HepG2 (cell line): Measurements from ENCODE around the gene HIPK3. TPM values are rescaled to one million over a fixed set of nuclear protein-coding genes. Genes with fewer than 3 reads are reported as not detected.

Source experiments
- DMAP1 ChIP-seq: IDR thresholded peaks from 2 replicates; pipeline ENCODE4 v1.6.1; 2016
- FLYWCH1 ChIP-seq: sonication (generic); formaldehyde crosslinking; IDR thresholded peaks from 2 replicates; pipeline ENCODE4 v1.8.1; 2023; ENCODE audit warnings: mild to moderate bottlenecking, missing genetic modification reagents
- FOXA1 ChIP-seq, 2 experiments: fragments of 450-650 bp in 1 of 2; sonication (generic) in 1 of 2; formaldehyde crosslinking in 1 of 2; IDR thresholded peaks; 2 replicates each; pipeline versions ENCODE4 v1.4.0 to v1.6.1; 2016 to 2020; ENCODE audit warnings: missing genetic modification reagents in 1 of 2
- FOXC1 ChIP-seq: sonication (generic); formaldehyde crosslinking; IDR thresholded peaks from 2 replicates; pipeline ENCODE4 v1.8.0; 2022; ENCODE audit warnings: mild to moderate bottlenecking, missing genetic modification reagents, borderline replicate concordance
- GMEB2 ChIP-seq: IDR thresholded peaks from 2 replicates; pipeline ENCODE4 v1.6.1; 2016; ENCODE audit warnings: missing biosample characterization, missing genetic modification reagents, low read depth
- GRHL1 ChIP-seq: sonication (generic); formaldehyde crosslinking; conservative IDR thresholded peaks from 2 replicates; pipeline ENCODE4 v1.8.0; 2022; ENCODE audit warnings: missing genetic modification reagents
- HNRNPLL ChIP-seq: fragments of 200-400 bp; formaldehyde crosslinking; IDR thresholded peaks from 2 replicates; pipeline ENCODE4 v1.6.1; 2017; ENCODE audit warnings: mild to moderate bottlenecking, low read depth, low read length; ENCODE audit not compliant: poor library complexity, severe bottlenecking
- MAFK ChIP-seq, 2 experiments: IDR thresholded peaks in 1 of 2; conservative IDR thresholded peaks in 1 of 2; 2 replicates each; pipeline ENCODE4 v1.6.1; 2011; ENCODE audit warnings: improper control_type of control experiment in 2 of 2, low read length in 2 of 2
- PRMT3 ChIP-seq: sonication (generic); formaldehyde crosslinking; IDR thresholded peaks from 2 replicates; pipeline ENCODE4 v1.8.1; 2022; ENCODE audit warnings: low read depth, mild to moderate bottlenecking, moderate library complexity, missing genetic modification reagents, borderline replicate concordance
- RFXANK ChIP-seq: IDR thresholded peaks from 2 replicates; pipeline ENCODE4 v1.6.1; 2016
- SALL1 ChIP-seq: sonication (generic); formaldehyde crosslinking; IDR thresholded peaks from 2 replicates; pipeline ENCODE4 v1.8.0; 2022; ENCODE audit warnings: mild to moderate bottlenecking, missing genetic modification reagents
- SUZ12 ChIP-seq: fragments of 150-350 bp; IDR thresholded peaks from 2 replicates; pipeline ENCODE4 v1.6.1; 2014; ENCODE audit warnings: low read depth, low read length
- TGIF2 ChIP-seq: IDR thresholded peaks from 2 replicates; pipeline ENCODE4 v1.6.1; 2016; ENCODE audit warnings: control low read depth, missing compliant biosample characterization
- USF2 ChIP-seq, 2 experiments: sonication (generic) in 1 of 2; formaldehyde crosslinking in 1 of 2; IDR thresholded peaks; 2 replicates each; pipeline versions ENCODE4 v1.5.1 to v1.6.1; 2011 to 2020; ENCODE audit warnings: borderline replicate concordance in 1 of 2, low read depth in 1 of 2, low read length in 1 of 2, mild to moderate bottlenecking in 1 of 2, missing genetic modification reagents in 1 of 2, moderate library complexity in 1 of 2
- YEATS4 ChIP-seq: sonication (generic); formaldehyde crosslinking; IDR thresholded peaks from 2 replicates; pipeline ENCODE4 v1.4.0; 2020; ENCODE audit warnings: missing genetic modification reagents, borderline replicate concordance
- ZKSCAN8 ChIP-seq: IDR thresholded peaks from 2 replicates; pipeline ENCODE4 v1.6.1; 2016; ENCODE audit warnings: borderline replicate concordance, missing genetic modification reagents, missing compliant biosample characterization
- ZNF10 ChIP-seq: sonication (generic); formaldehyde crosslinking; IDR thresholded peaks from 2 replicates; pipeline ENCODE4 v1.4.0; 2020; ENCODE audit warnings: mild to moderate bottlenecking, low read depth, missing genetic modification reagents, borderline replicate concordance
- ZNF205 ChIP-seq: IDR thresholded peaks from 2 replicates; pipeline ENCODE4 v1.6.1; 2018; ENCODE audit warnings: missing biosample characterization, missing genetic modification reagents
- ZNF326 ChIP-seq: sonication (generic); formaldehyde crosslinking; IDR thresholded peaks from 2 replicates; pipeline ENCODE4 v1.4.0; 2020; ENCODE audit warnings: missing genetic modification reagents, borderline replicate concordance
- ZNF362 ChIP-seq: sonication (generic); formaldehyde crosslinking; IDR thresholded peaks from 2 replicates; pipeline ENCODE4 v1.4.0; 2020; ENCODE audit warnings: missing genetic modification reagents, mild to moderate bottlenecking, borderline replicate concordance
- ZNF629 ChIP-seq: sonication (generic); formaldehyde crosslinking; conservative IDR thresholded peaks from 2 replicates; pipeline ENCODE4 v1.5.0; 2020; ENCODE audit warnings: missing genetic modification reagents
- ZNF652 ChIP-seq: IDR thresholded peaks from 2 replicates; pipeline ENCODE4 v1.6.1; 2016; ENCODE audit warnings: low read depth, borderline replicate concordance
- ZNF724P ChIP-seq: sonication (generic); formaldehyde crosslinking; IDR thresholded peaks from 2 replicates; pipeline ENCODE4 v1.8.0; 2022; ENCODE audit warnings: missing genetic modification reagents, borderline replicate concordance
- polyA plus RNA-seq, 8 experiments: library from polyadenylated mRNA; depleted of rRNA in 3 of 8; stranded (reverse) in 7 of 8; unstranded in 1 of 8; fragments of >200 nt; fragmentation: Illumina TruSeq in 4 of 8; extraction: Trizol in 4 of 8; gene quantifications; 2 replicates each; pipeline versions ENCODE4 v1.2.1 to v1.2.3, GENCODE V29; 2011 to 2016; ENCODE audit warnings: low read depth in 4 of 8, missing spikeins in 1 of 8, mixed read lengths in 1 of 8; ENCODE audit not compliant: insufficient read depth in 1 of 8
- total RNA-seq, 5 experiments: library from RNA; depleted of rRNA; stranded (reverse); fragments of >200 nt; fragmentation: Illumina TruSeq; extraction: Trizol; gene quantifications; 2 replicates each; pipeline ENCODE4 v1.2.3, GENCODE V29; 2016; ENCODE audit warnings: low read depth in 1 of 5

HIPK3 gene
- total and polyA plus RNA-seq, 2 of the 13 experiments (the other 11 are each of a cell fraction or from before 2014, with no cell fraction given): 20.5 to 44.3 TPM

- TF ChIP-seq FOXC1 (CRISPR knock-in tag): peak; percentile 30; the same call in 1 of the 2 replicates
- peak; percentile 76 for TF ChIP-seq DMAP1 (CRISPR knock-in tag)
- TF ChIP-seq ZNF10 (CRISPR knock-in tag): no peak
- TF ChIP-seq SUZ12: no peak
- no peak; the same call in 1 of the 2 replicates for TF ChIP-seq ZNF629
- TF ChIP-seq RFXANK (CRISPR knock-in tag): no peak
- TF ChIP-seq FOXA1 (IDR thresholded peaks at IDR 0.05): no peak
- peak; percentile 12; the same call in 1 of the 2 replicates for TF ChIP-seq FOXA1 (CRISPR knock-in tag; IDR thresholded peaks at IDR 0.05)
- TF ChIP-seq HNRNPLL: peak; percentile 99
- TF ChIP-seq ZNF652 (CRISPR knock-in tag): 0 out of 2 replicates have a peak, but pooled peaks have one; percentile 8
- no peak for TF ChIP-seq GRHL1
- no peak for TF ChIP-seq MAFK (conservative IDR thresholded peaks at IDR 0.05 in 1 of 2, IDR thresholded peaks at IDR 0.05 in 1 of 2; ENCODE audit: low read length in 2 of 2)
- 0 out of 2 replicates have a peak, but pooled peaks have one; percentile 33 for TF ChIP-seq ZNF205 (CRISPR knock-in tag)
- TF ChIP-seq TGIF2 (CRISPR knock-in tag): peak; percentile 61
- TF ChIP-seq YEATS4: peak; percentile 64
- TF ChIP-seq GMEB2: 0 out of 2 replicates have a peak, but pooled peaks have one; percentile 39
- no peak for TF ChIP-seq ZNF362
- TF ChIP-seq PRMT3 (CRISPR knock-in tag): peak; percentile 19; the same call in 1 of the 2 replicates
- TF ChIP-seq FLYWCH1 (CRISPR knock-in tag): peak; percentile 23; the same call in 1 of the 2 replicates
- no peak for TF ChIP-seq USF2 (IDR thresholded peaks at IDR 0.05; ENCODE audit: low read depth, low read length)
- no peak for TF ChIP-seq USF2 (CRISPR knock-in tag; IDR thresholded peaks at IDR 0.05; ENCODE audit: borderline replicate concordance)
- TF ChIP-seq SALL1 (CRISPR knock-in tag): peak; percentile 79
- no peak for TF ChIP-seq ZKSCAN8 (CRISPR knock-in tag)
- no peak for TF ChIP-seq ZNF724P
- TF ChIP-seq ZNF326 (CRISPR knock-in tag): no peak
Observed at GRCh38 chr11:33257897-33258630, 883 bp downstream of the HIPK3 start (continued).
